Left lung (tissue), 10 donors: ENCODE measurements around the gene DUSP16. TPM values are rescaled to one million over a fixed set of nuclear protein-coding genes. Genes with fewer than 3 reads are reported as not detected.

Experiments
- ATAC-seq: fragments of 200-7000 bp; cut with Tn5 transposase; one replicate; pipeline ENCODE4 v1.9.1; 2020; ENCODE audit warnings: moderate library complexity
- DNase-seq, 4 donors: peaks; one replicate each; pipeline ENCODE4 v3.0.0-alpha.2; 2013 to 2020
- H3K27ac ChIP-seq, 2 donors: fragments of 200-600 bp; sonication (generic) in 1 of 2; one replicate each; pipeline versions ENCODE4 v1.5.0 to v1.8.0; 2020 to 2021
- H3K27me3 ChIP-seq, 2 donors: fragments of 200-600 bp; sonication (generic) in 1 of 2; one replicate each; pipeline versions ENCODE4 v1.5.0 to v1.8.0; 2020 to 2021
- H3K36me3 ChIP-seq, 2 donors: fragments of 200-600 bp; sonication (generic) in 1 of 2; one replicate each; pipeline versions ENCODE4 v1.5.0 to v1.8.0; 2020 to 2021
- H3K4me1 ChIP-seq, 2 donors: fragments of 200-600 bp; one replicate each; pipeline ENCODE4 v1.8.0; 2021
- H3K4me3 ChIP-seq, 2 donors: fragments of 200-600 bp; sonication (generic) in 1 of 2; one replicate each; pipeline versions ENCODE4 v1.5.0 to v1.8.0; 2020 to 2021; ENCODE audit warnings: mild to moderate bottlenecking in 1 of 2
- H3K9me3 ChIP-seq, 2 donors: fragments of 200-600 bp; sonication (generic) in 1 of 2; one replicate each; pipeline versions ENCODE4 v1.5.0 to v1.8.0; 2020 to 2021
- CTCF ChIP-seq, 2 donors: fragments of 200-600 bp; sonication (generic) in 1 of 2; IDR thresholded peaks; one replicate each; pipeline versions ENCODE4 v1.5.0 to v1.8.0; 2021; ENCODE audit warnings: antibody characterized with exemption in 2 of 2
- intact Hi-C, 2 donors: fragments of 100-400 bp; cut with DNase I; formaldehyde crosslinking; loops; one replicate each; pipeline versions ENCODE4 v1.11.2 to v1.14.2; 2022
- polyA plus RNA-seq, 6 donors: library from polyadenylated mRNA; unstranded; fragments of 120-200 nt; gene quantifications; one replicate each; pipeline ENCODE4 v1.2.1, GENCODE V29; 2013; ENCODE audit not compliant: insufficient read length in 6 of 6
- total RNA-seq, 2 donors: library from RNA; stranded (reverse); fragmentation: NEBNext Ultra II Directional; extraction: Animal tissue kit (Norgen Biotek cat#: 25700); gene quantifications; one replicate each; pipeline ENCODE4 v1.2.1, GENCODE V29; 2021
- donor health status: DM: no; HTN: yes; CAD: no.
- donor health status: DM: no; HTN: no; CAD: no.

The DUSP16 gene
- total and polyA plus RNA-seq, 8 donors = 31.7 to 45.6 (median 35.5) TPM

DNA sequence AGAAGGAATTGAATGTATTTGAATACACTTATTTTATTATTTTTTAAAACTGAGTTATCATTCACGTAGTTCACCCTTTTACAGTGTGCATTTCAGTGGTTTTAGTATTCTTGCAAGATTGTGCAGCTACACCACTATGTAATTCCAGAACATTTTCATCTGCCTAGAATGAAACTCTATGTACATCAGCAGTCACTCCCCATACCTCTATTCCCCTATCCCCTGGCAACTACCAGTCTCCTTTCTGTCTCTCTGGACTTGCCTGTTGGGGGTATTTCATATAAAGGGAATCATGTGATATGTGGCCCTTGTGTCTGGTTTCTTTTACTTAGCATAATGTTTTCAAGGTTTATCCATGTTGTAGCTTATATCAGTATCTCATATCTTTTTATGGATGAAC lies 109.0 kb downstream of the DUSP16 start:
- H3K4me1 ChIP-seq = peaks cover 12 to 37% of the 10 kb centered on the region in 2 donors
- no peaks in the 10 kb centered on the region for H3K27me3 ChIP-seq
- H3K27ac ChIP-seq = no peak overlapping the region
- no peak for DNase-seq
- TF ChIP-seq CTCF (IDR thresholded peaks at IDR 0.05) = no peak
- H3K9me3 ChIP-seq = no peaks in the 10 kb centered on the region
- no peaks in the 10 kb centered on the region for H3K36me3 ChIP-seq
- H3K4me3 ChIP-seq = no peak overlapping the region
- no peak for ATAC-seq
- intact Hi-C loops = no loop called here

DNA sequence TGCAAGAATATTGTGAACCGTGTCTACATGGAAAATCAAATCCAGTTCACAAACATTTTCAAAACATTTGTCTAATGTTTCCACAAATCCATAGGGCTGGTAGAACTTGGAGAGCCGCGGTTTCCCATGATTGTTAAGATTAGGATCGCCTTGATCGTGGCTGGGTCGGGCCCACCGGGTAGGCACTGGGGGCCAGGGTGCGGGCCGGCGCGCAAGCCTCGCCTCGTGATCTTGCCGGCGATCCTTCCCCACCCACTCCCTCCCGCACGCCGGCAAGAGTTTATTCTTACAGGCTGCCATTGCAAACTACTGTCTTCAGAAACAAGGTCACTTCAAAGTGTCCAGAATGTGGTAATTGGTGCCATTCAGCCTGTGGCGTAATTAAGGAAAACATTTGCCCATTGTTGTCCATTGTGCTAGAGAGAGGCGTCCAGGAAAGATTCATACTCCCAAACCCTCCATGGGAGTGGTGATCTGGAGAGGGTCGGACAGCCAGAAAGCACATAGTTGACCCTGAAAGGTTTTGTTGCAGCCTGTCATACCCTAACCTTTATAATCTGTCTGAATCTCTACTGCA lies 110.2 kb downstream of the DUSP16 start:
- ATAC-seq (no peak), DNase-seq (no peak)
- H3K27me3 ChIP-seq = no peaks in the 10 kb centered on the region
- H3K27ac ChIP-seq = no peak overlapping the region
- no peak for TF ChIP-seq CTCF (IDR thresholded peaks at IDR 0.05)
- intact Hi-C loops = no loop called here
- peaks cover 12 to 49% of the 10 kb centered on the region in 2 donors for H3K4me1 ChIP-seq
- no peak overlapping the region for H3K4me3 ChIP-seq
- H3K9me3 ChIP-seq = no peaks in the 10 kb centered on the region
- H3K36me3 ChIP-seq = no peaks in the 10 kb centered on the region

- no peaks in the 10 kb centered on the region for H3K9me3 ChIP-seq
- no peaks in the 10 kb centered on the region for H3K27me3 ChIP-seq
- H3K4me3 ChIP-seq = no peak overlapping the region
- TF ChIP-seq CTCF (IDR thresholded peaks at IDR 0.05) = no peak
- intact Hi-C loops = no loop called here
- DNase-seq (no peak), ATAC-seq (peak; percentile 62)
- no peaks in the 10 kb centered on the region for H3K36me3 ChIP-seq
- peak overlapping the region; percentile 37 to 47 for H3K27ac ChIP-seq
- peaks cover 12 to 48% of the 10 kb centered on the region in 2 donors for H3K4me1 ChIP-seq
Observed at GRCh38 chr12:12451098-12451497, 111.6 kb downstream of the DUSP16 start.

GRCh38 chr12:12450043-12450471 lies 112.6 kb downstream of the DUSP16 start:
- intact Hi-C loops = no loop called here
- Histone ChIP-seq H3K4me3 (no peak overlapping the region), H3K9me3 (no peaks in the 10 kb centered on the region), H3K36me3 (no peaks in the 10 kb centered on the region), H3K4me1 (peaks cover 12 to 44% of the 10 kb centered on the region in 2 donors), H3K27ac (peak overlapping the region; percentile 47 to 60), H3K27me3 (no peaks in the 10 kb centered on the region)
- peak in 1 of 4 donors; percentile 28 for DNase-seq
- ATAC-seq = peak; percentile 14
- no peak for TF ChIP-seq CTCF (IDR thresholded peaks at IDR 0.05)

DNA sequence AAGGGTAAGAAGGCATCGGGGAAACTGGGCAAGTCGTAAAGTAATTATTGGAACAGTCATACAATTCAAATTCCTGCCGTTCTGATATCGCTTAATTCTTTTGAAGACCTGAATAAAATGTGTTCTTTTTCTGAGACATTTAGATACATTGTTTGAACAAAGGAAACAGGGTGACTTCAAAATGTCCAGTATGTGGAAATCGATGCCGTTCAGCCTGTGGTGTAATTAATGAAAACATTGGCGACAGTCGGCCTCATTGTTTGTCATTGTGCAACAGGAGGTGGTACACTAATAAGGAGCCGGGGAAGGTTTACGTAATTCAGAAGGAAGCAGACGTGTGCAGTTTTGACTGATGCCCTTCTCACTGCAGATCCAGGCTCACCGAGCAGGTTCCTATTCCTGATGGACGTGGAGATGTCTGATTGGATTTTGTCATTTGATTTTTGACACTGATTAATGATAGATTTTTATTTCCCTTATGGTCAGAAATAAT lies 113.1 kb downstream of the DUSP16 start:
- Histone ChIP-seq H3K27me3 (no peaks in the 10 kb centered on the region), H3K4me3 (no peak overlapping the region), H3K4me1 (peaks cover 12 to 44% of the 10 kb centered on the region in 2 donors), H3K27ac (peak overlapping the region; percentile 47 to 60), H3K36me3 (no peaks in the 10 kb centered on the region), H3K9me3 (no peaks in the 10 kb centered on the region)
- intact Hi-C loops = no loop called here
- TF ChIP-seq CTCF (IDR thresholded peaks at IDR 0.05) = no peak
- peak; percentile 88 for ATAC-seq
- DNase-seq = peak in 2 of 4 donors; percentile 67 to 74
